GM18505 (cell line): ENCODE results near the gene NBPF6.
A peak's percentile ranks its signal among the peaks of the same experiment; 100 is the strongest.
"Not testable (repeated sequence)": the region's sequence is repeated elsewhere in the genome, so short reads cannot be mapped to it uniquely, and the experiment has no call there.

Source experiments
- ATAC-seq: cut with Tn5 transposase; IDR thresholded peaks from one replicate; pipeline ENCODE4 v1.9.1; 2021; ENCODE audit not compliant: unreplicated experiment

The NBPF6 gene

GRCh38 chr1:108450043-108450442 lies at the start of gene NBPF6:
Gene NBPF6, plus strand, starts transcription at chr1:108450343. Its CDS starts 259 bp downstream, at chr1:108450602.
- ATAC-seq, result not testable (repeated sequence)

GRCh38 chr1:108411098-108411833 lies 38.9 kb upstream of the NBPF6 start:
- peak; percentile 53 for ATAC-seq

- ATAC-seq, result not testable (repeated sequence)
Observed at GRCh38 chr1:108420129-108420528, 30.0 kb upstream of the NBPF6 start.

GRCh38 chr1:108421061-108421916 lies 28.9 kb upstream of the NBPF6 start:
- ATAC-seq, result peak; percentile 47

- not testable (repeated sequence) for ATAC-seq
Observed at GRCh38 chr1:108426877-108427276, 23.3 kb upstream of the NBPF6 start.

GRCh38 chr1:108432002-108432401 lies 18.1 kb upstream of the NBPF6 start:
- not testable (repeated sequence) for ATAC-seq

- not testable (repeated sequence) for ATAC-seq
Observed at GRCh38 chr1:108433404-108433803, 16.7 kb upstream of the NBPF6 start.

GRCh38 chr1:108438536-108438935 lies 11.6 kb upstream of the NBPF6 start:
- ATAC-seq, result peak; percentile 88

- ATAC-seq, result not testable (repeated sequence)
Observed at GRCh38 chr1:108454521-108454920, 4.4 kb downstream of the NBPF6 start.

- ATAC-seq, result not testable (repeated sequence)
Observed at GRCh38 chr1:108458661-108459060, 8.5 kb downstream of the NBPF6 start.

- not testable (repeated sequence) for ATAC-seq
Observed at GRCh38 chr1:108461758-108462157, 11.6 kb downstream of the NBPF6 start.

- ATAC-seq, result not testable (repeated sequence)
Observed at GRCh38 chr1:108463962-108464361, 13.8 kb downstream of the NBPF6 start.

GRCh38 chr1:108466166-108466565 lies 16.0 kb downstream of the NBPF6 start:
- ATAC-seq, result not testable (repeated sequence)

GRCh38 chr1:108467155-108467554 lies 17.0 kb downstream of the NBPF6 start:
- not testable (repeated sequence) for ATAC-seq

GRCh38 chr1:108470750-108471149 lies 20.6 kb downstream of the NBPF6 start:
- not testable (repeated sequence) for ATAC-seq

- not testable (repeated sequence) for ATAC-seq
Observed at GRCh38 chr1:108474516-108474915, 24.4 kb downstream of the NBPF6 start.
